KOPT-K1 (cell line): ENCODE measurements around the gene PAPOLA.
"Not testable (repeated sequence)": the region's sequence is repeated elsewhere in the genome, so short reads cannot be mapped to it uniquely, and the experiment has no call there.

Experiments
- H3K27ac ChIP-seq: fragments of 200-600 bp; sonication (generic); 2 replicates; pipeline ENCODE4 v1.5.1; 2016; ENCODE audit warnings: antibody characterized with exemption, mild to moderate bottlenecking, low read depth, low read length; ENCODE audit not compliant: poor library complexity, severe bottlenecking
- H3K36me3 ChIP-seq: fragments of 200-600 bp; sonication (generic); 2 replicates; pipeline ENCODE4 v1.5.1; 2017; ENCODE audit warnings: antibody characterized with exemption, mild to moderate bottlenecking, low read length, moderate library complexity; ENCODE audit not compliant: insufficient read depth
- H3K9me3 ChIP-seq: fragments of 200-600 bp; sonication (generic); 2 replicates; pipeline ENCODE4 v1.5.1; 2017; ENCODE audit warnings: antibody characterized with exemption, low read length, mild to moderate bottlenecking; ENCODE audit not compliant: insufficient read depth, poor library complexity, severe bottlenecking

The PAPOLA gene

DNA sequence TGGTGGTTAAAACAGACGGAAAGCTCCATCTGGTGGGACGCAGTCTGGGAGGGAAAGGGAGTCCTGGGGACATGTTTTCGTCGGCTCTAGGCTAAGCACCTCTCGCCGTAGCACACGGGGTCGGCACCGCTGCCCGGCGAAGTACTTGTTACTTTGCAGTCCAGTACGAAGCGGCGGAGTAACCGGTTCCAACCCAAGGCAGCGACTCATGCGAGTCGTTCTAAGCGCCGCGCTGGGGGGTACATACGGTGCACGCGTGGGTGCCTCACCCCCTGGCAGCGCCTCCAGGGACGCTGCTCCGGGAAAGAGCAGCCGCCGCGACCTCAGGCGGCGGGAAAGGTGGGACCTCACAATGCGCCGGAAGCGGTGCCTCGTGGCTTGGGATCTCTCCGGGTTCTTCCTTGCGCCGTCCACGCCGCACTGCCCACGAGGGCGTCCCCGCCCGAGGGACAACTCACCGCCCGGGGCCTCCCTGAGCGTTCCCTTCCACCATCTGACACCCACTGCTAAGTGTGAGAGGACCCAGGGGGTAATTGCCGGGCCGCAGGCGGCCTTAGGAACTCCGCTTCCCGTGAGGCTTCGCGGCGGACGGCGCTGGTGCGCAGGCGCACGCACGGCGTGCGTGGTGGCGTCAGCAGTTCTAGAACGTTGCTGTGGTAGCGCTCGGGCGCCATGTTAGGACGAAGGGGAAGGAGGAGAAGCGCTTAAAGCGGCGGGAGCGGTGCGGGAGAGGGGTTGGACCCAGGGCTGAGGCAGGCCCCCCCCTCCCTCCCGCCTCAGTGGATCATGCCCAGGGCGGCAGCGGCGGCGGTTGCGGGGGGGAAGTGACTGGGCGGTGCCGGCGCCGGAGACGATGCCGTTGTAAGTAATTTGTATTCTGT lies at the start of gene PAPOLA:
Gene PAPOLA (plus strand): TSS at position 643 of the 881 bp plus-strand sequence. CDS start 211 bp downstream, at position 854.
- H3K36me3 ChIP-seq: peaks cover 9% of the 10 kb centered on the region
- peak within 1 kb of the TSS; percentile 77 for H3K27ac ChIP-seq
- no peaks in the 10 kb centered on the region for H3K9me3 ChIP-seq

DNA sequence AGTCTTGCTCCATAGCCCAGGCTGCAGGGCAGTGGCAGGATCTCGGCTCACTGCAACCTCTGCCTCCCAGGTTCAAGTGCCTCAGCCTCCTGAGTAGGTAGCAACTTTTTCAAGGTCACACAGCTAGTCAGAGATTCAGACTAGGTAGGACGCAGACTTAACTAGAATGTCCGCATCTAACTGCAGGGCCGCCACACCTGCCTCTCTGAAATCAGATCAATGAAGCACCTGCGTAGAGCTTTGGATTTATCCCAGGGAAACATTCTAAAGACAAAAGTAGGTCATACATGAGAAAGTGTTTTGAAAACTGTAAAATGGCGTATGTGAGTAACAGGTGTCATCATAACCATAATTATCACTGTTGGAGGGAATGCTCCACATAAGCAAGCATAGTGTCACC lies 49.5 kb upstream of the PAPOLA start:
- no peaks in the 10 kb centered on the region for H3K9me3 ChIP-seq
- no peaks in the 10 kb centered on the region for H3K36me3 ChIP-seq
- no peak overlapping the region for H3K27ac ChIP-seq

DNA sequence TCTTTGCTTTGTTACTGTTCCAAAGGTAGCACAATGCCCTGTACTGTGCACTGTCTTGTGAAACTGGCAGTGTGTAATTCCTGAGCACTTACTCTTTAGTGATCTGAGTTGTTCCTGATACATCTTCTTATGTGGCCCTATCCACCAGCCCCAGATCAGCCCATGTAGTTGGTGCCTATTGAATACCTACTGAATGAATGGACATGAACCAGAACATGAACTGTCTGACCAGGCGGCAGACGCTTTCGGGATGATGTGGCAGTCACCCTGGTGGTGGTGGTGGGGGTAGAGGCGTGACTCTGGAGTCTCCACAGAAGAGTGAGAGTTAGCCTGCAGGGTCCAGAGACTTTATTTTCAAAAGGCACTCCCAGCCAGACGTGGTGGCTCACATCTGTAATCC lies 46.6 kb upstream of the PAPOLA start:
- no peaks in the 10 kb centered on the region for H3K36me3 ChIP-seq
- no peaks in the 10 kb centered on the region for H3K9me3 ChIP-seq
- H3K27ac ChIP-seq: no peak overlapping the region

DNA sequence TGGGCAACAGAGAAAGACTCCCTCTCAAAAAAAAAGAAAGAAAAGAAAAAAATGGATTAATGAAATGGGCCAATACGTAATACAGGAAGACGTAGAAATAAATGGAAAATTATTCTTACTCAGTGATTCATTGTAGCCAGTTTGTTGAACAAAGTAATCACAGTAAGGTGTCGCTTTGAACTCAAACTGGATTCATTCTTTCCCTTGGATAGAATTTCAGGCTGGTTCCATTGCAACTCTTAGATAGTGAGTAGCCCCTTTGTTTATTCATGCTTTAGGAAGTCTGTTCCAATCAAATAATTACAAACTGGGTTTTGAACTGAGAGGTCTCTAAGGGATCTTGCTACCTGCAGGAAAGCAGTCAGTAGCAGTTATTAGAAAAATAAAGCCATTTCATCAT lies 42.3 kb upstream of the PAPOLA start:
- no peak overlapping the region for H3K27ac ChIP-seq
- no peaks in the 10 kb centered on the region for H3K36me3 ChIP-seq
- no peaks in the 10 kb centered on the region for H3K9me3 ChIP-seq

DNA sequence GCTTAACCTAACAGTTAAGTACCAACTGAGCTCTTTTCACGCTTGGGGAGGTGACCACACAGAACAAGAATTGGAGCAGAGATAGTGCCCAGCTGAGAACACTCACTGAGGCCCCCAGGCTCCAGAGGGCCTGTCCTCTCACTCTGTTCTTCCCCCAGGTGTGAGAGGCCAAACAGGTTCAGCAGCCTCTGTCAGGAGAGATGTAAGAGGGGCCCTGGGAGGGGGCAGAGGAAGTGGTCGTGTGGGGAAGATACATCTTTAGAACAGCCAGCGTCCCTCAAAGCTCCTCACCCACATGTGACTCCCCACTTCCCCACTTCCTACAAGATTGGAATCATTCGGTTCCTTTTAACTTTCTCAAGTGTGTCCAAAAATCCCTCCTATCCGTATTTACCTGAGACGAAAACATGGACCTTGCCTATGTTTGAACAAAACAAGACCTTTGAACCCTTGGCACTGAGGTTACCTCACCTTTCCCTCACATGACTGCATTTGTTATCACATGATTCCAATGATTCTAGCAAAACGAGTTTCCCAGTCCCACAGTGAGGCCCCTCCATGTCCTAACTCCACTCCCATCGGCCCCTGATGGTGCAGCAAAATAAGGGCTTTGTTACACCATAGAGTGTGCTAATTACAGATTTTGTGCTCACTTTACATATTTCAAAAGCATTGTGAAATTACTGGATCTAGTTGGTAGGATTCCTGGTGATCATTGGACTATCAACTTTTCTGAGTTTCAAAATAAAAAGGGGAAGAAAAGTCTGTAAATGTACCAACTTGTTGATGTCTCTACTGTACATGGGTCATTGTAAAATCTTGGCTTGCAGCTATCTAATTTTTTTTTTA lies 40.0 kb upstream of the PAPOLA start:
- no peak overlapping the region for H3K27ac ChIP-seq
- no peaks in the 10 kb centered on the region for H3K36me3 ChIP-seq
- no peaks in the 10 kb centered on the region for H3K9me3 ChIP-seq

DNA sequence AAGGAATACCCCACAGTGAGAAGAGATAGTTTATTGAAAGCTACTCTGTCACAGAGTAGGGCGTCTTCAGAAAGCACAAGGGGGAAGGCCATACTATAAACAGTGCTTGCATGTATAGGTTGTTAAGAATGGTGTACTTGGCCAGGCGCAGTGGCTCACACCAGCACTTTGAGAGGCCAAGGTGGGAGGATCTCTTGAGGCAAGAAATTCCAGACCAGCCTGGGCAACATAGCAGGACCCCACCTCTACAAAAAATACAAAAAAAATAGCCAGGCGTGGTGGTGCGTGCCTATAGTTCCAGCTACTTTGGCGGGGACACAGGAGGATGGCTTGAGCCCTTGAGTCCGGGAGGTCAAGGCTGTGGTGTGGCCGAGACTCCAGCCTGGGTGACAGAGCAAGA lies 38.0 kb upstream of the PAPOLA start:
- H3K9me3 ChIP-seq: no peaks in the 10 kb centered on the region
- H3K36me3 ChIP-seq: no peaks in the 10 kb centered on the region
- no peak overlapping the region for H3K27ac ChIP-seq

DNA sequence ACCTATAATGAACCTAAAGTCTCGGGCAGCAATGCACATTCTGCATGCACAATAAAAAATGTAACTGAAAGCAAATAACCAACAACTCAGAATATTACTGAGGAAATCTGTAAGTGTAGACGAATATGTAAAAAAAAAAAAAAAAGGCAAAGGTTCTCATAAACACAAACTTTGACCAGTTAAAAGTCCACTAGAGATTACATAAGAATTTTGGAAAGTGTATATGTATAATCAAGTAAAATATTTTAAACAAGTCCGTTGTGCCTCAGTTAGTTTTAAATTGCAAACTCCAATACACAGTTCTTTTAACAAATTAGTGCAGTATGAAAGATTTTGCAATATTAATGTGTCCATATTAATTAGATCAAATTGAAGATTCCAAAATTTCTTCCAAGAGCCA lies 35.3 kb upstream of the PAPOLA start:
- no peaks in the 10 kb centered on the region for H3K36me3 ChIP-seq
- no peak overlapping the region for H3K27ac ChIP-seq
- H3K9me3 ChIP-seq: no peaks in the 10 kb centered on the region

DNA sequence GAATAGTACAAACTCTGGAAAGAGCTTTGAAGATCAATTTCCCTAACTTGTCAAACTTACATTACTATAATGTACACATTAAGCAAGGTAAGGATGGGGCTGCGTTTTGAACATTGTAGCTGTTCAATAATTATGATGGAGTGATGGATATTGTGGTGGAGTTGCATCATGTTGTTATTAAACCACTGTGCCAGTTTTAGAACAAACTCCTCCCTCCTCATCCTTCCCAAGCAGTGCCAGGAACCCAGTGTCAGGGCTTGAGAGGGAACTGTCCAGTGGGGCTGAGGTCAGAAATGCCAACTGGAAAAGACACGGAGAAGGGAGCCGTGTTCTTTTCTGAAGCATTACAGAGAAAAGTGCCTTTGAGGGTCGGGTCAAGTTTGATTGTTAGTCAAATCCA lies 31.9 kb upstream of the PAPOLA start:
- H3K9me3 ChIP-seq: no peaks in the 10 kb centered on the region
- no peaks in the 10 kb centered on the region for H3K36me3 ChIP-seq
- no peak overlapping the region for H3K27ac ChIP-seq

DNA sequence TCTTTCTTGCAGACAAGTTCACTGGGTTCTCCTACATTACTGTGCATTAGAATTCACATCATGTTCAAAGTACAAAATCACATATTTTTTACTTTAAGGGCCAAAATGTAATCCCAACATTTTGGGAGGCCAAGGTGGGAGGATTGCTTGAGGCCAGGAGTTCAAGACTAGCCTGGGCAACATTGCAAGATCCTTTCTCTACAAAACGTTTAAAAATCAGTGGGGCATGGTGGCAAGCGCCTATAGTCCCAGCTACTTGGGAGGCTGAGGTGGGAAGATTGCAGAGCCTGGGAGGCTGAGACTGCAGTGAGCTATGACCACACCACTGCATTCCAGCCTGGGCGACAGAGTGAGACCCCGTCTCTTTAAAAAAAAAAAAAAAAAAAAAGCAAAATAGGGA lies 31.2 kb upstream of the PAPOLA start:
- not testable (repeated sequence) for H3K36me3 ChIP-seq, H3K27ac ChIP-seq, H3K9me3 ChIP-seq

DNA sequence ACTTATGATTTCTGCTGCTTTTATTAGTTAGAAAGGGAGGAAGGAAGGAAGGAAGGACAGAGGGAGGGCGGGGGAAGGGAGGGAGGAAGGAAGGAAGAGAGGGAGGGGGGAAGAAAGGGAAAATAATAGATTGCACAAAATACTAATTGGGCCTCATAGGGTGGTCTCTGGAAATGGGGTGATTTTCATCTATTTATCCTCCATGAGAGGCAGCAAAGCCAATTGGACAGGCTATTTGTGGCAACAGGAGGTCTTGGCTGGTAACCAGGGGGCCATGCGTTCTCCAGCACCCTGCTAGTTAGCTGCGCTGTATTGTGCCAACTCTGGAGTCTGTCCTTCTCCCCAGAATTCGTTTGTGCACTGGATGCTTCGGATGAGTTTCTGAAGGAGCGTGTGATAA lies 24.1 kb upstream of the PAPOLA start:
- Histone ChIP-seq H3K36me3 (no peaks in the 10 kb centered on the region), H3K27ac (no peak overlapping the region), H3K9me3 (no peaks in the 10 kb centered on the region)

DNA sequence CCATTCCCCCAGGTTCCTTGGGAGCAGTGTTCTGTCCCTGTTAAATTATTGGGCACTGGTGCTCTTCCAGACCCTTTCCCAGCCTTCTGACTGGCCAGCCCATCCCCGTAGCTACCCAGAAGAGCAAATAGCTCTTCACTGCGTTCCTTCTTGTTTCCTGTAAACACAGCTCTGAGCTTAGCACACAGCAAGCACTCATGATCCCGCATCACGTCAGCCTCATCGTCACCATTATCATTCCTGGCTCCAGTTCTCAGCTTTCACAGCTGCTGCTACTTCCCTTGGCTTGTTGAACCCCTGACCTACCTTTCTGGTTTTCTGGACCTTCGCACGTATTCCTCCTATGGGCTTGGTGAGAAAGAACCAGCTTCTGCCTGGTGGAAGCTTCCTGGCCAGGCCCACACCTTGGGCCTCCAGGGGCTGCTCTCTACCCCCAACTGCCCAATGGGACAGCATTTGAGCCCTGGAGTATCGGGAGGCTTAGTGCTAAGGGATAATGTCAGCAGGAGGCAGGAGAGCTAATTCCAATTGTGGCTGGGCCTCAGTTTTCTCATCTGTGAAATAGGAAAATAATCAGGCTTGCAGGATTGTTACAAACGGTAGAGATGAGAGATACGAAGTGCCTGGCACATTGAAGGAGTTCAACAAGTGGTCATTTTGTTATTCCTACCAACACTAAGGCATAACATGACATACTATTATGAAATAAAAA lies 22.6 kb upstream of the PAPOLA start:
- Histone ChIP-seq H3K9me3 (no peaks in the 10 kb centered on the region), H3K27ac (no peak overlapping the region), H3K36me3 (no peaks in the 10 kb centered on the region)

DNA sequence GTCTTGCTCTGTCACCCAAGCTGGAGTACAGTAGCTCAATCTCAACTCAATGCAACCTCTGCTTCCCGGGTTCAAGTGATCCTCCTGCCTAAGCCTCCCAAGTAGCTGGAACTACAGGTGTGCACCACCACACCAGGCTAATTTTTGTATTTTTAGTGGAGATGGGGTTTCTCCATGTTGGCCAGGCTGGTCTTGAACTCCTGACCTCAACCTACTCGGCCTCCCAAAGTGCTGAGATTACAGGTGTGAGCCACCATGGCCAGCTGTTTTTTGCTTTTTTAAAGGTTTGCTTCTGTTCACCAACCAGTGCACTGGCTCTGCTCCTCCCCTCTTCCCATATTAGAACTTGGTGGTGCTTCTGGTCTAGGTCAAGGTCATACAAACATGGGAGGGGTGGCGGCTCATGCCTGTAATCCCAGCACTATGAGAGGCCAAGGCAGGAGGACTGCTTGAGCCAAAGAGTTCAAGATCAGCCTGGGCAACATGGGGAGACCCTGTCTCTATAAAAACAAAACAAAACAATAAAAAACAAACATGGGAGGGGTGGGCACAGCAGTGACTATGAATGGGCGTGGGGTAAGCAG lies 20.4 kb upstream of the PAPOLA start:
- Histone ChIP-seq H3K27ac (no peak overlapping the region), H3K36me3 (no peaks in the 10 kb centered on the region), H3K9me3 (no peaks in the 10 kb centered on the region)

DNA sequence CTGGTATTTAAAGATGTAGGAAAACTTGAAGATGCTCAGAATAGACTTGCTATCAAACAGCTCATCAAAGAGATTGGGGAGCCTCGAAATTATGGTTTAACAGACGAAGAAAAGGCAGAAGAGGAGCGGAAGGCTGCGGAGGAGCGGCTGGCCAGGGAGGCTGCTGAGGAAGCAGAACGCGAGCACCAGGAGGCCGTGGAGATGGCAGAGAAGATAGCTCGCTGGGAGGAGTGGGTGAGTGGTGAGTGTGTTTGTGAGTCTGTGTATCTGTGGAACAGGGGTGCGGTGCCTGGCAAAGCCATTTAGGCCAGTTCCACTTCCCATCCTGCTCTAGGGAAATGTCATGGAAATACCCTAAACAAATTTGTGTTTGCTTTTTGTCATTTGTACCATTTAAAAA lies 19.2 kb upstream of the PAPOLA start:
- no peaks in the 10 kb centered on the region for H3K36me3 ChIP-seq
- no peaks in the 10 kb centered on the region for H3K9me3 ChIP-seq
- no peak overlapping the region for H3K27ac ChIP-seq

DNA sequence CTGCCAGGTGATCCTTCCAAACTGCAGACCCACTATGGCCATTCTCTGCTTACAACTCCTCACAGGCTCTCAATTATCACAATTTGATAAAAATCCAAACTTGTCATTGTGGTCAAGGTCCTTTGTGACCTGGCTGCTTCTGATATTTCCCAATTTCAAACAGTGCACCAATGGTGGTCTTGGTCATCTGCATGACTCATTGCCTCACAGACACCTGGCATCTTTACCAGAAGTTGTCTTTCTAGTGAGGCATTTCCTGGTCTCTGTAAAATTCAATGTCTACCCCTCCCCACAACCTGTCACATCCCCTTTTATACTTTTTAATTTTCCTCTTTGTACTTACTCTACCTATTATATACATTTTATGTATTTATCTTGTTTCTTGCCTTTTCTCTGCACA lies 17.8 kb upstream of the PAPOLA start:
- Histone ChIP-seq H3K36me3 (no peaks in the 10 kb centered on the region), H3K27ac (no peak overlapping the region), H3K9me3 (no peaks in the 10 kb centered on the region)

DNA sequence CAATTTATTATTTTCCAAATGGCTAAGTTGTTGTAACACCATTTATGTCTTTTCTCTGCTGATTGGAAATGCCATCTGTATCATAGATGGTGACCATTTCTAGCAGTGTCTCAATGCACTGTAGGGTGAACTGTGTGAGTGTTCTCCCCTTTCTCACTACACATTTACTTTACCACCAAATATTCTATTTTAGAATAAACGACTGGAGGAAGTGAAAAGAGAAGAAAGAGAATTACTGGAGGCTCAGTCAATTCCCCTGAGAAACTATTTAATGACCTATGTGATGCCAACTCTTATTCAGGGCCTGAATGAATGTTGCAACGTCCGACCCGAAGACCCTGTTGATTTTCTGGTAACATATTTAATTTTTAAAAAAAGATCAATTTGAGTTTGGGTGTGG lies 15.5 kb upstream of the PAPOLA start:
- no peak overlapping the region for H3K27ac ChIP-seq
- no peaks in the 10 kb centered on the region for H3K36me3 ChIP-seq
- H3K9me3 ChIP-seq: no peaks in the 10 kb centered on the region
